Dermis blood vessel endothelial cell (primary cell): ENCODE data around the gene GPR150. TPM values are rescaled to one million over a fixed set of nuclear protein-coding genes. Genes with fewer than 3 reads are reported as not detected.
"Not testable (repeated sequence)": the region's sequence is repeated elsewhere in the genome, so short reads cannot be mapped to it uniquely, and the experiment has no call there.

ENCODE experiments used
- DNase-seq: peaks from one replicate; pipeline ENCODE4 v3.0.0; 2010
- total RNA-seq: library from RNA; depleted of rRNA; stranded (reverse); fragments of >200 nt; gene quantifications from 2 replicates; pipeline ENCODE4 v1.2.3, GENCODE V29; 2014

GPR150 gene
- total RNA-seq, 1 donor from 2014 or later = 0.17 TPM

DNA sequence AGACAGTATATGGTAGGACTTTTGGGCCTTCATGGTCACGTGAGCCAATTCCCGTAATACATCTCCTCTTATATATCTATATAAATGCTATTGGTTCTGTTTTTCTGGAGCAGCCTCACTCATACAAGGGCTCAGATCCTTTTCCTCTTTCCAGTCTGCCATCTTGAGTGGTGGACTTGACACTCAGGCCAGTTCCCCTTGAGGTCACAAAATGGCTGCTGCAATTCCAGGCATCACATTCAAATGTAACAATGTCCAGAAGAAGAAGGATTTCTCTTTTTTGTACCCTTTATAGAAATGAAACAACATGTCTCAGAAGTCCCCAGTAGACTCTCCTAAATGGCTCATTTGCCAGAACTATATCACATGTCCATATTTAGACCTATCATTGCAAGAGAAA, 4.5 kb downstream of the GPR150 start:
- DNase-seq = no peak

DNA sequence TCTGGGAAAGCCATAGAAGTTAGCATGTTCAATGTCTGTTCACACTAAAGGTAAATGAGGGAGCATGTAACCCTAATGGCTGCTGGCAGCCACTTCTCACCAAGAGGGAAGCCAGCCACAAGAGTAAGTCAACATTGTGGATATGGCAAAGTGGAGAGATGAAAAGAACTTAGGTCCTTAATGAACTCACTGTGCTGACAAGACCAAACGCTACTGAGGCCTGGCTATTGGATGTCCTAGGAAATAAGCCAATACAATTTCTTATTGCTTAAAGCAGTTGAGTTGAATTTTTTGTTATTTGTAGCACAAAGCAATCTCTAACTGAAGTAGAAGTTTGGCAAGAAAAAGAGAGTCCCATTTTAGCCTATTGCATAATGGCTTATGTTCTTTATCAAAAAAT, 6.8 kb downstream of the GPR150 start:
- DNase-seq = no peak

DNA sequence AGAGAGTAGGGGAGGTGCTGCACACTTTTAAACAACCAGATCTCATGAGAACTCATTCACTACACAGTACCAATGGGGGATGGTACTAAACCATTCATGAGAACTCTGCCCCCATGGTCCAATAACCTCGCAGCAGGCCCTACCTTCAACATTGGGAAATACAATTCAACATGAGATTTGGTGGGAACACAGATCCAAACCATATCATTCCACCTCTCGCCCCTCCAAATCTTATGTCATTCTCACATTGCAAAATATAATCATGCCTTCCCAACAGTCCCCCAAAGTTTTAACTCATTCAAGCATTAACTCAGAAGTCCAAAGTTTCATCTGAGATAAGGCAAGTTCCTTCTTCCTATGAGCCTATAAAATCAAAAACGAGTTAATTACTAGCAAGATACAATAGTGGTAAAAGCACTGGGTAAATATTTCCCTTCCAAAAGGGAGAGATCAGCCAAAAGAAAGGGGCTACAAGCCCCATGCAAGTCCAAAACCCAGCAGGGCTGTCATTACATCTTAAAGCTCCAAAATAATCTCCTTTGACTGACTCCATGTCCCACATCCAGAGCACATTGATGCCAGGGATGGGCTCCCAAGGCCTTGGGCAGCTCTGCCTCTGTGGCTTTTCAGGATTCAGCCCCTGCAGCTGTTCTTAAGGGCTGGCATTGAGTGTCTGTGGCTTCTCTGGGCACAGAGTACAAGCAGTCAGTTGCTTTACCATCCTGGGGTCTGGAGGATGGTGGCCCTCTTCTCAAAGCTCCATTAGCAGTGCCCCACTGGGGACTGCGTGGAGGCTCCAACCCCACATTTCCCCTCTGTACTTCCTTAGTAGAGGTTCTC, 8.3 kb downstream of the GPR150 start:
- no peak for DNase-seq

DNA sequence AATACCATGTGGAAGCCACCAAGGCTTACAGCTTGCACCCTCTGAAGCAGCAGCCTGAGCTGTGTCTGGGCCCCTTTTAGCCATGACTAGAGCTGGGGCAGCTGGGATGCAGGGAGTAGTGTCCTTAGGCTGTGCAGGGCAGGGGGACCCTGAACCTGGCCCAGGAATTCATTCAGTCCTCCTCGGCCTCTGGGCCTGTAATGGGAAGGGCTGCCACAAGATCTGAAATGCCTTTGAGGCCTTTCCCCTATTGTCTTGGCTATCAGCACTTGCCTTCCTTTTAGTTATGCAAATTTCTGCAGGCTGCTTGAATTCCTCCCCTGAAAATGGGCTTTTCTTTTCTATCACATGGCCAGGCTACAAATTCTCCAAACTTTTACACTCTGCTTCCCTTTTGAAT, 9.0 kb downstream of the GPR150 start:
- DNase-seq = no peak

DNA sequence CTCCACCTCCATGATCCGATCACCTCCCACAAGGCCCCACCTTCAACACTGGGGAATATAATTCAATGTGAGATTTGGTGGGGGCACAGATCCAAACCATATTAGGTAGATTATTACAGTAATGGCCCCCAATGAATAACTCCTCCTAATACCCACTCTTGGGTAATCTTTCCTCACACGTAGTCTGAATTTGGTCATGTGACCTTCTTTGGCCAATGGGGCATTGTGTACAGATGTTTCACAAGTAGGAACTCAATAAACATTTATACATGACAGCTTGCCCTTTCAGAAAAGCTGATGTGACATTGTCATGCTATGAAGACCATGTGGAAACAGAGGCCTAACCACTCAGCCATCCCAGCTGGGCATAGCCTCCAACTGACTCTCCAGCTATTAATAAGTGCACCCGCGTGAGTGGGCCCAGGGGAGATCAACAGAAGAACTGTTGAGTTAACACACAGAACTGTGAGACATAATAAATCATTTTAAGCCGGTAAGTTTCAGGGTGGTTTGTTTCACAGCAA, 10.6 kb downstream of the GPR150 start:
- no peak for DNase-seq

DNA sequence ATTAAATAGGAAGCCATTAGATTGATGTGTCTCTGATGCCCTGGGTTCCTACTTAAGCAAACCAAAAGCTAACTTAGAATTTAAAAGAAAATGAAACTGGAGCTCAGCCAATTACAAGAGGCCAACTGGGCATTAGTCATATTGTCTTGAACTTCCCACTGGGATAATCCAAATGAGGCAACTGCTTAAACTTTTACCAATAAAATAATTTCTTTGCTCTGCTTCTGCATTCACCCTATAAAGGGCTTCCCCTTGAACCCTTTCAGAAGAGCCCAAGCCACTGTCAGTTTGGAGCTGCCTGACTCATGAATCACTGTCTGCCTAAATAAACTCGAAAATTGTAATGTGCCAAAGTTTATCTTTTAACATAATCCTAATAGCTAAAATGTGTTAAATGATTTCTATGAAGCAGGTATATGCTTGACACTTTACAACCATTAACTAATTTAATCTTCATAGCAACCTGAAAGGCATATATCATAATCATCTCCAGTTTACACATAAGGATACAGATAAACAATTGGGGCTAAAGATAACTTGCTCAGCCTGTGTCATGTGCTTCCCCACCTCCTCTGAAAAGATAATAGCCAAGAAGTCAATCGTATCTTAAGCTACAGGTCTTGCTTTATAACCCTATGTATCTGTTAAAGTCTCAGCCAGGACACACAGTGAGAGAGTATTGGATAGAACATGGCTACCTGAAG, 11.5 kb downstream of the GPR150 start:
- peak; percentile 68 for DNase-seq

DNA sequence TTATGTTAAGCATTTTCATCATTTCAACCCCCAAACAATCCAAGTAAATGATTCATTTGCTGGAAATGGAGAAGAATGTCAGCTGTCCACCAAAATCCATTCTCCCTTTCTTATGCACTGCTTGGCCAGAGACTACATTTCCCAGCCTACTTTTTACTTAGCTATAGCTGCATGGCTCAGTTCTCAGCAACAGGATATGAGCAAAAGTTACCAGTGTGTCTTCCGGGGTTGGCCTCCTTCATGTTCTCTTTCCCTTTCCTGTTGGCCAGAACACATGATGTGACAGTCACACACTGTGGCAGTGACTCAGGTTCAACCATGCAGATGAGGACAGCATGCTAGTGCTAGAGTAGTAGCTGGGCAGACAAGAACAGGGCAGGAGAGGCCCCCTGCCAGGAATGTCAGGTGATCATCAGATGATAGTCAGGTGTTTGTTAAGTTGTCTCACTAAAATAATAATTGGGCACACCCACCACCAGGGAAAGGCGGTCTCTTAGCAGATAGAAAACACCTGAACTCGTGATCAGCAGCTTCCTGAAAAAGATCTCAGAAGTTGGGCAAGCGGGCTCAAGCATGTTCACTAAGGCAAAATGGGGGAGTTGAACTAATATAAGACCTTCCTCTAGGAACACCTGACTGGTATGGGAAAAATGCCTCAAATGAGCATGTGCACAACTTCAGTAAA, 12.2 kb downstream of the GPR150 start:
- DNase-seq = peak; percentile 81

DNA sequence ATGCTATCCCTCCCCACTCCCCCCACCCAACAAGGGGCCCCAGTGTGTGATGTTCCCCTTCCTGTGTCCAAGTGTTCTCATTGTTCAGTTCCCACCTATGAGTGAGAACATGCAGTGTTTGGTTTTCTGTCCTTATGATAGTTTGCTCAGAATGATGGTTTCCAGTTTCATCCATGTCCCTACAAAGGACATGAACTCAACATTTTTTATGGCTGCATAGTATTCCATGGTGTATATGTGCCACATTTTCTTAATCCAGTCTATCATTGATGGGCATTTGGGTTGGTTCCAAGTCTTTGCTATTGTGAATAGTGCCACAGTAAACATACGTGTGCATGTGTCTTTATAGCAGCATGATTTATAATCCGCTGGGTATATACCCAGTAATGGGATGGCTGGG, 13.1 kb downstream of the GPR150 start:
- DNase-seq = not testable (repeated sequence)

DNA sequence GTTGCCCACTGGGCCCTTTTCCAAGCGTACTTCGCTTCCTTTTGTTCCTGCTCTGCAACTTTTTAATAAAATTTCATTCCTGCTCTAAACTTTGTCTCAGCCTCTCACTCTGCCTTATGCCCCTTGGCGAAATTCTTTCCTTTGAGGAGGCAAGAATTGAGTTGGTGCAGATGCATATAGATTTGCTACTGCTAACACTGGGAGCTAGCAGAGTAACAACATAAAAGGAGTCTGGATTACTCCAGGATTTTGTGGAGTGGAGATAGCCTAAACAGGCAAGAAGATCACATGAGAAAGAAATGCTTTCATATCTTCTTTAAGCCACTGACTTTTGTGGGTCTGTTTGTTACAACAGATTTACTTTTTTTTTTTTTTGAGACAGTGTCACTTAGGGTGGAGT, 13.8 kb downstream of the GPR150 start:
- DNase-seq = no peak

DNA sequence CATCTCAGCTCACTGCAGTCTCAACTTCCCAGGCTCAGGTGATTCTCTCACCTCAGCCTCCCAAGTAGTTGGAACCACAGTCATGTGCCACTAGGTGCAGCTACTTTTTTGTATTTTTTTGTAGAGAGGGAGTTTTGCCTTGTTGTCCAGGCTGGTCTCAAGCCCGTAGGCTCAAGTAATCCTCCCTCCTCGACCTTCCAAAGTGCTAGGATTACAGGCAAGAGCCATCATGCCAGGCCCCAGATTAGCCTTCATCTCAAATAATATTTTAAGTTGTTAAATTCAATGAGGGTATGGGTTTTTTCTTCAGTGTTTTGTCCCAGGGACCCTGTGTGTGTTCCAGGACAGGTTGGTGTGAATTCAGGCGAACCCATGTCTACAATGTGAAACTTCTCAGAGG, 14.2 kb downstream of the GPR150 start:
- DNase-seq = no peak

DNA sequence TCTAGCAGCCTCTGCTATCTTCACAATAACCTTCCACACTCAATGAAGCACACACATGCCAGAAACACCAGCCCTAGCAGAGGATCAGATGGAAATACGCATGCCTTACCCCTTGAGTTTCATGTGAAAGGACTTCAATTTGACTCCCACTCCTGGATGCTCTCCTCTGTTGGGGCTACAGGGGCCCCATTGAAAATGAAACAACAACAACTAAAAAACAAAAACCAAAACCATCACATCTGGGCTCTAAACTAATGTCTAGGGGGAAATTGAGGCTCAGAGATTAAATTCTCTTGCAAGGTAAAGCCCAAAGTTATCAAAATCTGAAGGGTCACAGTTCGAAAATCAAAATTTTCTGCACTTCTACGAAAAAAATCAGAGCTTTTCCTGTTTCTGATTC, 18.7 kb downstream of the GPR150 start:
- no peak for DNase-seq

DNA sequence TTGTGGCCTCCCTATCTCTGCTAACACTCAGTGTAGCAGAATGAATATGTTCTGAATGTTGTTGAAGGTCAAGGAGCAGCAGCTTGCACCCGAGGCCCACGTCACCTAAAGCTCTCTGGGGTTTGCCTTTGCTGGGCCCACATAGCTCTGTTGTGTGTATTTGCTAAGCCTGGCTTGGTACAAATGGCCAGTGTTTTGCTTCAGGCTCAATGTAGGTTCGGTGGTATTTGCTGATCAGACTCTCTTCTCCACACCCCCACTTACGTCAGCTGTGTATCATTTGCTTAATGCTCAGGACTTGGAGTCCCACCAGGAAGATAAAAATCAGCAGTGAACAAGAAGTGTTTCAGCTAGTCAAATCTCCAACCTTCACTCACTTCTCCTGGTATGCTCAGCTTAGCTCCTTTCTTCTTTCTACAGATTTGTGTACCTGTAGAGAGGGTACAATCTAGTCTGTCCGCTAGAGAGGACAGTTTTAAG, 21.9 kb downstream of the GPR150 start:
- DNase-seq = no peak

DNA sequence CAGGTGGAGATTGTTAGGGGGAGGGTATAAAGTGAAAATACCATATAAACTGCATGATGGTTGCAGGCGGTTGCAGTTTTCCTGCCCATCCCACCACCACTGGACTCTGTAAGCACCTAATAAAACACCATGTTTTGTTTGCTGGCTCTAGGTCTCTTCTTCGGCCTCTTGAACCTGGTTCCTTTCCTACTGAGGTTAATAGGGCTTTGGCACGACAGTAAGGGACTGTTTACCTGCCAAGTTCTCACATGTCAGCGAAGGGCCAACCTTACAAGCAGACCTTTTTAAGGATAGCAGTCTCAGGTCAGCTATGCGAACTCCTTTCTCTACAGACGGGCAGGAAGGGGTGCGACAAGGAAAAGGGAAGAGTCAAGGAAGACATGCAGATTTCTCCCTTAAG, 23.3 kb downstream of the GPR150 start:
- no peak for DNase-seq

DNA sequence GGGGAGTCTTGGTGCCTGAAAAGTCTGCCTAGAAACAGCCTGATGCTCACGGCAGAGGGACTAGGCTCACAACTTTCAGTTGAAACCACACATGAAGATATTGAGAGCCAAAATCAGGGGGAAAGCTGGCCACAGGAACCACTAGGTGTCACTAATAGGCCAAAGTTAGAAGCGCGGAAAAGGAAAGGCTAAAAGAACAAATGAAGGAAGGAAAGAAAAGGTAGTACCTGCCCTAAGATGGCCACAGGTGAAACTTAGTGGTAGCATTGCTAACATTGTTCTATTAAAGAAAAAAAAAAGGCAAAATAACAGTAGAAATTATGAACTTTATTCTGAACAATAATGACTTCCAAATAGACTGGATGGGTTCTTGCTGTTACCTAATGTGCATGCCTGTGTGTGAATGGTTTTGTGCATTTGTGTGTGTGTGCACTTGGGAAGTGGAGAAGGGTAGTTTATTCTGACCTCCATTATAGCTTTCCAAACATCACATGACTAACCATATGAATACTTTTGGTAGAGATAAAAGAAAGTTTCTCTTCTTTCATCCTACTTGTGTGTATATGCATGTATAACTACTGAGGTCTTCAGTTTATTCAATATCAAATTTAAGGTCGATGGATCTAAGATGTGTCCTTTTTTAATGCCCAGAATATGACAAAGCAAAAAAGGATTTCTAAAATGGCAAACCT, 24.6 kb downstream of the GPR150 start:
- DNase-seq = peak; percentile 74

DNA sequence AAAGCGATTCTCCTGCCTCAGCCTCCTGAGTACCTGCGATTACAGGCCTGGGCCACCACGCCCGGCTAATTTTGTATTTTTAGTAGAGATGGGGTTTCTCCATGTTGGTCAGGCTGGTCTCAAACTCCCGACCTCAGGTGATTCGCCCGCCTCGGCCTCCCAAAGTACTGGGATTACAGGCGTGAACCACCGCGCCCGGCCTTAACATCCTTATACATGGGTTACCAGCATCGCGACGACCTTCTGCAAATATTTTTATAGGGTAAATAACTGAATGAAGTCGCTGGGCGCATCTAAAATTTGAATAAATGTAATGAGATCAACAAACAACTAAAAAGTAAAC, 26.3 kb downstream of the GPR150 start:
- DNase-seq = not testable (repeated sequence)

DNA sequence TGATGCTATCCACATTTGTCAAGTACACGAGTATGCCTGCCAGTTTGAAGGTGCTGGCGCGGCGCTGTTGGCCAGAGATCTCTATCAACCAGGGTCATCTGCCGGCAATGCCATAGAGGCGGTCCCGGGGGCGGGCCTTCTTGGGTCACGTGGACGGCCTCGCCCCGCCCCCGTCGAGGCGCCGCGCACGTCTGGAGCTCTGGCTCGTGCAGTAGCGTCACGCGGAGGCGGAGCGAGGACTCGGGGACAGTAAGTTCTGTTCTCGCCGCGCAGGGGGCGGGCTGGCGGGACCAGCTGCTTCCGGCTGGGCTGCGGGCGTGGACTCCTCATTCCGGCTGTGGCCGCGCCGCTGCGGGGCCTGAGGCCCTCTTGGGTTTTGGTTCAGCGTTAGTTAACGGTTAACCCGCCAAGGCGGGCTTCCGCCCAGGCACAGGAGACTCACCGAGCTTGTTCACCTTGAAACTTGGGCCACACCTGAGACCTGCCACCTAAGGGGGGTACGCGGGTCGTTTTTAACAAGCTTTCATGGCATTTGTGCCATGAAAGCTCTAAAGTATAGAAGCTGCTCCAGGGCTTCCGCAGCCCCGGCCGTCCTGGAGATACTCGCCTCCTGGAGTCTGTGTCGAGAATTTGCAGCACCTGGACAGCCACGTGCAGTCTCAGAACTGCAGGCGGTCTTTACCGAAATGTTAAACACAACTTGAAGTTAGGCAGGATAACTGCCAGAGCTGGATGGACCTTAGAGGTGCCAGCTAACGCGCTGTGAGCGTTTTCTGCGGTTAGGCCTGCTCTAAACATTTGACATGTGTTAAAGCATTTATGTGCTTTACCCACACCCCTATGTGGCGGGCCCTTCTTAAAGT, 26.9 kb downstream of the GPR150 start, which contains the start of gene RFESD:
Gene RFESD (plus strand): TSS at position 209 of the 863 bp plus-strand sequence. CDS start 5,495 bp downstream, outside the sequence.
- peak; percentile 97 for DNase-seq

DNA sequence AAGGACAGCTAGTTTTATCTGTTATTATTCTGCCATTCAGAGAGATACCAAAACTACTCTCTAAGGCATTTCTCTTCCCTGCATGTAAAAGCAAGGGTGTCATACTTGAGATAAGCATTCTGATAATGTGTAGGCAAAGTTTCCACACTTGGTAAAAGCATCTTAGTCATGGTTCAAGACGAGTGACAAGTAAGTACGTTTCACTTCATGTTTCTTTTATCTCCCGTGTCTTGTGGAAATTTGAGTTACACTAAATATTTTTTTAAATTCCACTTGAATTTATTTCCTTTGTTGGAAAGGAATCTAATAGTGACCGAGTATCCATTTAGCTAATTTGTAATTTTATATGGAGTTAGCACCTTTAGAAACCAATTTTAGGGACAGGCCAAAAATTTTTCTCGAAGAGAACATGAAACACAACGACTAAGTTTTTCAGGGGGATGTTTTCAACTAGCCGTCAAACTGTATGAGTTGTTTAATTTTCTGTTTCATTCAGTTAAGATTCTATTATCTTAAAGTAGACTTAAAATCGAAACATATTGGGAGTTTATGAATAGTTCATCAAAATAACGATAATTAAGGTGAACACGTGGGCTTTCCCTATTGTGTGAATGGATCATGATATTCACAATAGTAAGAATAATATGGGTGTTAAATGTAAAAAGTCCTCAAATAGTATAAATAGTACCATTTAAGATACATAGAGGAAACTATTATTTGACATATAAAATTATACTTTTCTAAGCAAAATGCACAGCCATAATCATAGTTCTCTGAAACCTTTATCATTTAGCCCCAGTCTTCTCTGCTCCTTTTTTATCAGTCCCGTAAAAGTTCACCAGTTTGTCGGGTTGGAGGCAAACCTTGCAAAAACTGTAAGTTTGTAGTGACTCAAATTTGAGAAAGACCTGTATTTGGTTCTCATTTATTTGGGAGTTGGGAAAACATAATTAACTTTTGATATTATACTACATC, 28.3 kb downstream of the GPR150 start:
- DNase-seq = no peak

DNA sequence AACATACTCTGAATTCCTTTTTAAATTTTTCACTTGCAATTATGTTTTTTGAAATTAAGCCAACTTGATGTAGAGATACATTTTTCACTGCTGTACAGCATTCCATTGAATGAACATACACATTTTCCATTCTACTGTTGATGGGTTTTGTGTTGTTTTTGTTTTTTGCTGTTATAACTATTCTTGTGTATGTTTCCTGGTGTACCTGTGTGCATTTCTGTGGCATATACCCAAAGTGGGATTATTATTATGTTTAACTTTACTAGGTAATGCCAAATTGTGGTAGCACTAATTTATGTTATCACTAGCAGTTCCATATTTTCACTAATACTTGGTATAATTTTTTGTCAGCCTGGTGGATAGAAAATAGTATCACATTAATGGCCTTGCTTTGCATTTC, 29.4 kb downstream of the GPR150 start:
- DNase-seq = no peak

DNA sequence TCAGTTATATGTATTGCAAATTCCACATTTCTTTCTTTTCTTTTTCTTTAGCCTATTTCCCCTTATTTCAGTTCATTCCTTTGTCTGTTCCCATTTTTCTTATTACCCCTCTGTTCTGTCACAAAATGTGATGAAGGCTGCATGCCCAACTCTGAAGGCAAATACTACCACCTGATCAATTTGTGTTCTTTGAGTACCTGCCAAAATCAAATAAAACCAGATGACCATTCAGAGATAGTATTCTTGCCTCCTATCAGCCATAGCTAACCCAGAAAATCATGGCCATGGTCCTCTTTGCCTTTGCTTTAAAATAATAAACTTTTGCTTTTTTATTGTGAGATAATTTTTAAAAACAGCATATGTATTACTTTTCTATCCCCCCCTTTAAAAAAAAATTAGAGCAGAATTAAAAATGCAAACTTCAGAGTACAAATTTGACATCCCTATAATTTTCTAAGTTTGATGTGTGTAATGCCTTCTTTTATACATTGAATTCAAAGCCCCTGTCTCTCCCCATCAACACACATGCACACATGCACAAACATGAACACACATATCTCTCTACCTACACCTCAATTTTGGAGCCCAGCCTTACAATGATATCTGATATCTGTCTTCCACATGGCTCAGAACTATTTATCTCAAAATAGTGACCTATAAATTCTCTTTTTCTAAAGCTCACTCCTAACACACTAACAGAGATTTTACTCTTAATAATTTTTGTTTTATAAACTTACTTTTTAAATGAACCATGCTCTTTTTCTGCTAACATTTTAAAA, 30.1 kb downstream of the GPR150 start:
- no peak for DNase-seq
